ENCODE measurements around the gene SNX25. TPM values are rescaled to one million over a fixed set of nuclear protein-coding genes. Genes with fewer than 3 reads are reported as not detected.
A peak's percentile ranks its signal among the peaks of the same experiment; 100 is the strongest.

Gene SNX25
- total and polyA plus RNA-seq, 2 donors (not counting 1 experiment from before 2014, with no cell fraction given) = 11.1 to 32.9 TPM

GRCh38 chr4:185383451-185383850, 174.1 kb downstream of the SNX25 start:
- no peak for DNase-seq (ENCODE audit: low read depth in 2 of 2)
- Histone ChIP-seq H3K4me1 (ENCODE audit: control insufficient read depth, extremely low read depth, insufficient read depth, low read length) (no peaks in the 10 kb centered on the region), H3K27ac (ENCODE audit: insufficient read depth, low read length) (no peak overlapping the region), H3K36me3 (ENCODE audit: control insufficient read depth, insufficient read depth, low read length) (no peaks in the 10 kb centered on the region), H3K9me3 (ENCODE audit: control insufficient read depth, insufficient read depth, low read depth, low read length) (no peaks in the 10 kb centered on the region), H3K27me3 (ENCODE audit: control insufficient read depth, insufficient read depth, low read length) (no peaks in the 10 kb centered on the region), H3K4me2 (ENCODE audit: extremely low read depth, insufficient read depth, low read length) (no peak overlapping the region), H3K4me3 (replicated peaks in 1 of 4; ENCODE audit: control extremely low read depth in 1 of 4, insufficient read depth in 1 of 4, low read depth in 3 of 4, low read length in 4 of 4) (no peak overlapping the region), H3K9ac (ENCODE audit: insufficient read depth, low read length) (no peak overlapping the region), H3K79me2 (ENCODE audit: control insufficient read depth, insufficient read depth, low read length) (no peaks in the 10 kb centered on the region), H2AFZ (ENCODE audit: low read length) (no peak overlapping the region), H4K20me1 (ENCODE audit: control insufficient read depth, extremely low read depth, insufficient read depth, low read length) (no peaks in the 10 kb centered on the region)
- TF ChIP-seq EZH2 (IDR thresholded peaks at IDR 0.05; ENCODE audit: low read length, missing control alignments) (no peak), CTCF (conservative IDR thresholded peaks at IDR 0.05 in 1 of 2, IDR thresholded peaks at IDR 0.05 in 1 of 2; ENCODE audit: low read depth in 1 of 2, low read length in 2 of 2) (no peak)

- no peaks in the 10 kb centered on the region for H3K9me3 ChIP-seq (ENCODE audit: control insufficient read depth, insufficient read depth, low read depth, low read length)
- H2AFZ ChIP-seq (ENCODE audit: low read length) = no peak overlapping the region
- H3K27ac ChIP-seq (ENCODE audit: insufficient read depth, low read length) = no peak overlapping the region
- H3K9ac ChIP-seq (ENCODE audit: insufficient read depth, low read length) = no peak overlapping the region
- no peaks in the 10 kb centered on the region for H4K20me1 ChIP-seq (ENCODE audit: control insufficient read depth, extremely low read depth, insufficient read depth, low read length)
- DNase-seq (ENCODE audit: low read depth in 2 of 2) = no peak
- TF ChIP-seq CTCF (conservative IDR thresholded peaks at IDR 0.05 in 1 of 2, IDR thresholded peaks at IDR 0.05 in 1 of 2; ENCODE audit: low read depth in 1 of 2, low read length in 2 of 2) (no peak), EZH2 (IDR thresholded peaks at IDR 0.05; ENCODE audit: low read length, missing control alignments) (no peak)
- no peaks in the 10 kb centered on the region for H3K4me1 ChIP-seq (ENCODE audit: control insufficient read depth, extremely low read depth, insufficient read depth, low read length)
- H3K4me2 ChIP-seq (ENCODE audit: extremely low read depth, insufficient read depth, low read length) = no peak overlapping the region
- H3K79me2 ChIP-seq (ENCODE audit: control insufficient read depth, insufficient read depth, low read length) = no peaks in the 10 kb centered on the region
- H3K4me3 ChIP-seq (replicated peaks in 1 of 4; ENCODE audit: control extremely low read depth in 1 of 4, insufficient read depth in 1 of 4, low read depth in 3 of 4, low read length in 4 of 4) = no peak overlapping the region
- H3K27me3 ChIP-seq (ENCODE audit: control insufficient read depth, insufficient read depth, low read length) = no peaks in the 10 kb centered on the region
- H3K36me3 ChIP-seq (ENCODE audit: control insufficient read depth, insufficient read depth, low read length) = no peaks in the 10 kb centered on the region
Measured at GRCh38 chr4:185384061-185384460, 174.7 kb downstream of the SNX25 start.

DNA sequence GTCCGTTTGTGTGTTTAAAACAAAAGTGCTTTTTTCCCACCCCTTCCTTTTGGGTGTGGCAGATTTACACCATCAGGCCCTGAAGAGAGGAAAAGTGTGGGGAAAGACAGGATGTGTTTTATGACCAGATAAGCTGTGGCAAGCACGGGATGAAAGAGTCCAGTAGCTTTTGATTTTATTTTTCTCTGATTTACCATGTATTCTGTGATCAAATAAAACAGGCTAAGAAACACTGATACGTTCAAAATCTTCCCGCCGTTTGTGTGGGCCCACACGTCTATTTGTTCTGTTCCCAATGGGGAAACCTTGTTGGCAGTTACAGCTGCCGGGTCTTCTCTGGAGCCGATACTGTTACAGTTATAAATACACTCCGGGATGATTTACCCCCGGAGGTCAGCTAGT, 175.5 kb downstream of the SNX25 start:
- H4K20me1 ChIP-seq (ENCODE audit: control insufficient read depth, extremely low read depth, insufficient read depth, low read length) = no peaks in the 10 kb centered on the region
- peak overlapping the region; percentile 9 for H3K4me2 ChIP-seq (ENCODE audit: extremely low read depth, insufficient read depth, low read length)
- no peaks in the 10 kb centered on the region for H3K36me3 ChIP-seq (ENCODE audit: control insufficient read depth, insufficient read depth, low read length)
- H3K9ac ChIP-seq (ENCODE audit: insufficient read depth, low read length) = no peak overlapping the region
- H2AFZ ChIP-seq (ENCODE audit: low read length) = no peak overlapping the region
- H3K4me1 ChIP-seq (ENCODE audit: control insufficient read depth, extremely low read depth, insufficient read depth, low read length) = no peaks in the 10 kb centered on the region
- H3K27me3 ChIP-seq (ENCODE audit: control insufficient read depth, insufficient read depth, low read length) = no peaks in the 10 kb centered on the region
- H3K9me3 ChIP-seq (ENCODE audit: control insufficient read depth, insufficient read depth, low read depth, low read length) = no peaks in the 10 kb centered on the region
- H3K27ac ChIP-seq (ENCODE audit: insufficient read depth, low read length) = no peak overlapping the region
- peak in 1 of 2 donors; percentile 18 for DNase-seq (ENCODE audit: low read depth in 2 of 2)
- H3K4me3 ChIP-seq (replicated peaks in 1 of 4; ENCODE audit: control extremely low read depth in 1 of 4, insufficient read depth in 1 of 4, low read depth in 3 of 4, low read length in 4 of 4) = no peak overlapping the region
- TF ChIP-seq EZH2 (IDR thresholded peaks at IDR 0.05; ENCODE audit: low read length, missing control alignments) (no peak), CTCF (conservative IDR thresholded peaks at IDR 0.05 in 1 of 2, IDR thresholded peaks at IDR 0.05 in 1 of 2; ENCODE audit: low read depth in 1 of 2, low read length in 2 of 2) (no peak)
- H3K79me2 ChIP-seq (ENCODE audit: control insufficient read depth, insufficient read depth, low read length) = no peaks in the 10 kb centered on the region
